IMR-90 (cell line): ENCODE measurements around the gene UBE2E2.

Source experiments
- CHD1 ChIP-seq: IDR thresholded peaks from 2 replicates; pipeline ENCODE4 v1.6.1; 2012; ENCODE audit warnings: low read depth, low read length, improper control_type of control experiment
- FOS ChIP-seq: fragments of 150-350 bp; IDR thresholded peaks from 2 replicates; pipeline ENCODE4 v1.6.1; 2016; ENCODE audit warnings: low read depth, low read length
- MAFK ChIP-seq: IDR thresholded peaks from 2 replicates; pipeline ENCODE4 v1.6.1; 2012; ENCODE audit warnings: low read depth, low read length, improper control_type of control experiment
- MAZ ChIP-seq: IDR thresholded peaks from 2 replicates; pipeline ENCODE4 v1.6.1; 2012; ENCODE audit warnings: low read depth, mild to moderate bottlenecking, low read length, improper control_type of control experiment, moderate library complexity, borderline replicate concordance
- POLR2A ChIP-seq: IDR thresholded peaks from 2 replicates; pipeline ENCODE4 v1.6.1; 2012; ENCODE audit warnings: mild to moderate bottlenecking, low read depth, low read length
- TF ChIP-seq, protein P1 (sequence below): fragments of 150-350 bp; IDR thresholded peaks from 2 replicates; pipeline ENCODE4 v1.6.1; 2016; ENCODE audit warnings: low read depth, mild to moderate bottlenecking, low read length, moderate library complexity, borderline replicate concordance
- TF ChIP-seq, protein P2 (sequence below): fragments of 150-350 bp; IDR thresholded peaks from 2 replicates; pipeline ENCODE4 v1.6.1; 2017; ENCODE audit warnings: mild to moderate bottlenecking, antibody characterized with exemption, low read length, low read depth
- TF ChIP-seq, protein P3 (sequence below): conservative IDR thresholded peaks from 2 replicates; pipeline ENCODE4 v1.5.1; 2012; ENCODE audit warnings: mild to moderate bottlenecking, low read depth, low read length, improper control_type of control experiment

DNA sequence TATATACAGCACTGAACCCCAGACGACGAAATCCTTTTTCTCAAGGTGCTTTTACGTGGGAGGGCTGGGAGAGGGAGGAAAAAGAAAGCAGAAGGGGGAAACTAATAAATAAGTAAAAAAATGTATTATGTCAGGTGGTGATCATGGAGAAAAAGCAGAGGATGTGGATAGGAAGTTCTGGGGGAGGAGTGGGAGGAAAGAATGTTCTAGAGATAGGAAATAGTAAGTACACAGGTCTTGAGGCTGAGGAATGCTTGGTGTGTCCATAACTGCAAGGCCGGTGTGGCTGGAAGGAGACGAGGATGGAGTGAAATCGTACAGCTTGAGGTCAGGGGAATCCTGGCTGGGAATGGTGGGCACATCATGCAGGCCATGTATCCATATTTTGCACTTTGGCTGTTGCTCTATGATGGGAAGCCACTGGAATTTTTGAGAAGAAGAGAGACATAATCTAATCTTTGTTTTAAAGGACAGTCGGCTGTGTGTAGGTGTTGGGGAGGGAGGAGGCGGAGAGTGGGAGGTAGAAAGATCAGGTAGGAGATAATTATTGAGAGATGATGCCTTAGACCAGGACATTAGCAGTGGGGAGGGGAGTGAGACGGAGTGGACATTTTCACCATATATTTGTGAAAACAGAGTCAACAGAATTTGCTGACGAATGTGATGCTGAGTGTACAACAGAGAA, 1.8 kb upstream of the UBE2E2 start:
- TF ChIP-seq, protein P1, sequence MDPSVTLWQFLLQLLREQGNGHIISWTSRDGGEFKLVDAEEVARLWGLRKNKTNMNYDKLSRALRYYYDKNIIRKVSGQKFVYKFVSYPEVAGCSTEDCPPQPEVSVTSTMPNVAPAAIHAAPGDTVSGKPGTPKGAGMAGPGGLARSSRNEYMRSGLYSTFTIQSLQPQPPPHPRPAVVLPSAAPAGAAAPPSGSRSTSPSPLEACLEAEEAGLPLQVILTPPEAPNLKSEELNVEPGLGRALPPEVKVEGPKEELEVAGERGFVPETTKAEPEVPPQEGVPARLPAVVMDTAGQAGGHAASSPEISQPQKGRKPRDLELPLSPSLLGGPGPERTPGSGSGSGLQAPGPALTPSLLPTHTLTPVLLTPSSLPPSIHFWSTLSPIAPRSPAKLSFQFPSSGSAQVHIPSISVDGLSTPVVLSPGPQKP = no peak
- TF ChIP-seq POLR2A (no peak), FOS (no peak), MAFK (no peak), MAZ (no peak), CHD1 (no peak)
- TF ChIP-seq, protein P2, sequence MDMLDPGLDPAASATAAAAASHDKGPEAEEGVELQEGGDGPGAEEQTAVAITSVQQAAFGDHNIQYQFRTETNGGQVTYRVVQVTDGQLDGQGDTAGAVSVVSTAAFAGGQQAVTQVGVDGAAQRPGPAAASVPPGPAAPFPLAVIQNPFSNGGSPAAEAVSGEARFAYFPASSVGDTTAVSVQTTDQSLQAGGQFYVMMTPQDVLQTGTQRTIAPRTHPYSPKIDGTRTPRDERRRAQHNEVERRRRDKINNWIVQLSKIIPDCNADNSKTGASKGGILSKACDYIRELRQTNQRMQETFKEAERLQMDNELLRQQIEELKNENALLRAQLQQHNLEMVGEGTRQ = no peak
- TF ChIP-seq, protein P3, sequence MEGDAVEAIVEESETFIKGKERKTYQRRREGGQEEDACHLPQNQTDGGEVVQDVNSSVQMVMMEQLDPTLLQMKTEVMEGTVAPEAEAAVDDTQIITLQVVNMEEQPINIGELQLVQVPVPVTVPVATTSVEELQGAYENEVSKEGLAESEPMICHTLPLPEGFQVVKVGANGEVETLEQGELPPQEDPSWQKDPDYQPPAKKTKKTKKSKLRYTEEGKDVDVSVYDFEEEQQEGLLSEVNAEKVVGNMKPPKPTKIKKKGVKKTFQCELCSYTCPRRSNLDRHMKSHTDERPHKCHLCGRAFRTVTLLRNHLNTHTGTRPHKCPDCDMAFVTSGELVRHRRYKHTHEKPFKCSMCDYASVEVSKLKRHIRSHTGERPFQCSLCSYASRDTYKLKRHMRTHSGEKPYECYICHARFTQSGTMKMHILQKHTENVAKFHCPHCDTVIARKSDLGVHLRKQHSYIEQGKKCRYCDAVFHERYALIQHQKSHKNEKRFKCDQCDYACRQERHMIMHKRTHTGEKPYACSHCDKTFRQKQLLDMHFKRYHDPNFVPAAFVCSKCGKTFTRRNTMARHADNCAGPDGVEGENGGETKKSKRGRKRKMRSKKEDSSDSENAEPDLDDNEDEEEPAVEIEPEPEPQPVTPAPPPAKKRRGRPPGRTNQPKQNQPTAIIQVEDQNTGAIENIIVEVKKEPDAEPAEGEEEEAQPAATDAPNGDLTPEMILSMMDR = no peak
